GM19025 (cell line): ENCODE results near the gene PDIK1L.

Experiments
- ATAC-seq: cut with Tn5 transposase; IDR thresholded peaks from one replicate; pipeline ENCODE4 v1.9.1; 2021; ENCODE audit warnings: mild to moderate bottlenecking, low read depth, moderate library complexity; ENCODE audit not compliant: unreplicated experiment

Gene PDIK1L

GRCh38 chr1:26121854-26122773, 10.5 kb downstream of the PDIK1L start:
- ATAC-seq = no peak

DNA sequence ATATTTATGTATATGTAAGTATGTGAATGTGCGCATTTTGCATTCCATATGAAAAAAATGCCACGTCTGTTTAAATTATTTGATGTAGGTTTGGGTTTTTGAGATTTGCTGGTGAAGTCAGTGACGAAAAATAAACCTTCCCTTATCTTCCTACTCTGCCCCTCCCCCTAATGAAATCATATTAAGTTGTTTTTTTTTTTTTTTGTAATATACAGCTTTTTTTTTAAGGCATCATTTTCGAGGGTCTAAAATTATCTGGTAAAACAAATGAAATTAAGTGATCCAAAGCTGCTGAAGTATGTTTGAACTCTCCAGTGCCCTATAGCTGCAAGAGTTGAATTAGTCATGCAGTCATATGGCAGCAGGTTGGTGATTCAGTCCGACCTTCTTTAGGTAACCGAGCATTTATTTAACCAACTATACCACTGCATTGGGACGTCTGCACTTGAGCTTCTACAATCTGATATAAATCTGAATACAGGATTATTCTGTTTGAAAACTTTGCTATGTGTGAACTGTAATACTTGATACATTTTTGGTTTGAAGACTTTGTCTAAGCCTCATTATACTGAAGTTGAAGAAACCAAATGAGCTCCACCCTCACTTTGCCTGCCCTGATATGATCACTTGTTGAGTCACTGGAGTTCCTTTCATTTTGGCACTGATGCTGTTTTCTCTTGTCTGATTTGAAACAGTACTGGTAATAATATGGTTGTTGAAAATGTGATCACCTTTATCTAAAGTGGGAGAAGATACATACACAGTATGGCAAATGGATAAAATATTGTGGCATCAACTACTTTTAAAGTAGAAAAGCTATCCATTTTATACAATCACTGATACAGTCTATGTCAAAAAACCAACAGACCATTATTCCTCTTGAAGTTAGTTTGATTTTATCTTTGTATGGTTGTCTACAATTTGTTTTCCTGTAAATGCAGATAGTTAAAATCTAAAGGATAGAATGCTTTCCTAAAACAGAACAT, 11.7 kb downstream of the PDIK1L start:
- ATAC-seq = no peak

- no peak for ATAC-seq
Measured at GRCh38 chr1:26124418-26125331, 13.1 kb downstream of the PDIK1L start.

DNA sequence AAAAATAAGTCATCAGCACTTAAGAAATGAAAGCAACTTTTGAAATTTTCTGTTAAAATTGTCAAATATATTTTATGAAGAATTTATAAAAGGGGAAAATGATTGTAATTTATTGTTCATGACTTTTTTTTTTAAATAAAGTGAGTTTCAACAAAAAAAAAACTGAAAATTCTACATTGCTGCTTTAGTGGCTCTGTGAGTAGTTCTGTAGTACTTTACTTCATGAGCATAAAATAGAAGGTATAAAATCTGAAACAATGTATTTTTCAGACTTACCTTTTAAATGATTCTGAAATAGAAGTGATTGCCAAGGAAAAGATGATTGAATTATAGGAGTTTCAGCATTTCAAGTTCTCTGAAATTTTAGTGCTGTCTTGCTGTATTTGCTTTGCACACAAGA, 13.8 kb downstream of the PDIK1L start:
- no peak for ATAC-seq

- ATAC-seq = no peak
Measured at GRCh38 chr1:26125946-26126320, 14.3 kb downstream of the PDIK1L start.

DNA sequence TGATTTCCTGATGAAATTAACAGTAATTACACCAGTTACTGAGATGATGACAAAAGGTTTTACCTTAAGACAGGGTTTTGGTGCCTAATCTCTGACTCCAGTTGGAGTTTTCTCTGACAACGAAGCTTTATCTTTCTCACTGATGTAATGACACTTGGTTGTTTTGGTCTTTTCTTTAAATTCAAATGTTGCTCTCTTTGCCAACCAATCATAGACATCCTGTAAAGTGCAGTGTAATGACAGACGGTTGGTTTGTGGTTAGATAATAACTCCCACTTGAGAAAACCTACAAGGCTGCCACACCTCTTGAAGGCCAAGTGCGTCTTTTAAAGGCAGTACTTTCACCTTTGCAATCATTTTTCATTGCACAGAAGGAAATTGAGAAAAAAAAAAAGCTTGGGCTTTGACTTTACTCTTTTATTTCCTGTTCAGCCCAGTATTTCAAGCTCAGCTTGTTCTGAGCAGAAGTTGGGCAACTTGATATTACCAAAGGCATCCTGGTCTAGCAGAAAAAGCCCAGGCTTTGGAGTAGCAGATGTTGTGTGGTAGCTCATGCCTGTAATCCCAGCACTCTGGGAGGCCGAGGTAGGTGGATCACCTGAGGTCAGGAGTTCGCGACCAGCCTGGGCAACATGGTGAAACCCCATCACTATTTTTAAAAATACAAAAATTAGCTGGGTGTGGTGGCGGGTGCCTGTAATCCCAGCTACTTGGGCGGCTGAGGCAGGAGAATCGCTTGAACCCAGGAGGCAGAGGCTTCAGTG, 14.9 kb downstream of the PDIK1L start:
- ATAC-seq = peak; percentile 81

DNA sequence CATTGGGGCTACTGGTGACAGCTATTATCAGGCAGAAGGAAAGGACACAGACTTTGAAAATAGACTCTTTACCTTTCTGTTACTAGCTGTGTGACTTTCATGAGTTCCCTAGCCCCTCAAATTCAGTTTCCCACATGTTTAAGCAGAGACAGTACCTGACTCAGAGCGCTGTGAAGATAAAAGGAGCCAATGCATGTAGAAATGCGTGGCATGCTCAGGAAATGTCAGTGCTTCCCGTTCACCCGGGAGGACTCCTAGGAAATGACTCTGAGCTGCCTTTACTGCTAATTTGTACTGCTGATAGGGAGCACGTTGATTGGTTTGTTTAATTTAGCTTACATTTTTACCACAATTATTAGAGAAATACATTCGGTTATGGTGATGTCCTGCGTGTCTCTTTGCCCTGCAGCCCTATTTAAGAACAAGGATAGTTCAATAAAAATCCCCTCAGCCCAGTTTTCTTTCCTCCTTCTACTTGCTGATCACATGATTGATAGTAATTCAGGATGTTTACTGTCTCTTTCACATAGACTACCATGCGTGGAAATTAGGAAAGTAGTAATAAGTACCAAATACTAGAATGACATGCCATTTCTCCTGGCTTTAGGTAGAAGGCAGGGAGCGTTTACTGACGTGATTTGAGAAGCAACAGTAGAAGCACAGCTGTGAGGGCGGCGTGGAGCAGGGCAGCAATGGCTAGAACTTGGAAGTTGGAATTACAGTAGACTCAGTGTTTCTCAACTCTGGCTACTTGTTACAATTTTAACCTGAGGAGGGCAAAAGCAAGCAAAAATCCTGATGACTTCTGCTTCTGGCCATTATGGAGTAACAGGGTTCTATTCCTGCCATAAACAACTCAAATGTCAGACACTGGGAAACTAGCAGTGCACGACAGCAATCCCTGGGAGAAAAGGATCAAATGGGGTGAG, 15.9 kb downstream of the PDIK1L start:
- ATAC-seq = no peak

GRCh38 chr1:26129778-26130177, 18.2 kb downstream of the PDIK1L start:
- no peak for ATAC-seq

- no peak for ATAC-seq
Measured at GRCh38 chr1:26130695-26131094, 19.1 kb downstream of the PDIK1L start.

DNA sequence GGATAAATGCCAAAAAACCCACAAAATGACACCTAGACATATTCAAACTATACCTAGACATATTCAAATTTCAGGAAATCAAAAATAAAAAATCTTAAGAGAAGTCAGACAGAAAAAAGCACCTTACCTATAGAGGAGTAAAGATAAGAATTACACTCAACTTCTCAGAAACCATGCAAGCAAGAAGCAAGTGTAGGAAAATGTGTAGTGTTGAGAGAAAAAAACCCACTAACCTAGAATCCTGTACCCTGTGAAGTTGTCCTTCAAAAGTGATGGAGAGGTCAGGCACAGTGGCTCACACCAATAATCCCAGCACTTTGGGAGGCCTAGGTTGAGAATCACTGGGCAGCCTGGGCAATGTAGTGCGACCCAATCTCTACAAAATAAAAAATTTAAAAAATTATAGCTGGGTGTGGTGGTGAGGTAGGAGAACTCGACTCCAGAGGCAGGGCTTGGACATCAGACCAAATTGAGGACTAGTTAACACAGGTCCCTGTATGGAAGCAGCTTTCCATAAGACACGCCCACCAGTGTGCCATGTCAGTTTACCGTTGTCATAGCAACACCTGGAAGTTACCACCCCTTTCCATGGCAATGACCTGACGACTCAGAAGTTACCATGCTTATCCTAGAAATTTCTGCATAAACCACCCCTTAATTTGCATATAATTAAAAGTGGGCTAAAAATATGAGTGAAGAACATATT, 20.7 kb downstream of the PDIK1L start:
- no peak for ATAC-seq

- ATAC-seq = no peak
Measured at GRCh38 chr1:26132834-26133167, 21.2 kb downstream of the PDIK1L start.

GRCh38 chr1:26134466-26134865, 22.8 kb downstream of the PDIK1L start:
- no peak for ATAC-seq

GRCh38 chr1:26138974-26139558, 27.4 kb downstream of the PDIK1L start:
- ATAC-seq = no peak

- no peak for ATAC-seq
Measured at GRCh38 chr1:26142159-26142558, 30.5 kb downstream of the PDIK1L start.

- ATAC-seq = no peak
Measured at GRCh38 chr1:26145041-26145959, 33.7 kb downstream of the PDIK1L start.

GRCh38 chr1:26145960-26146294, 34.3 kb downstream of the PDIK1L start:
- no peak for ATAC-seq

GRCh38 chr1:26148887-26149286, 37.3 kb downstream of the PDIK1L start:
- ATAC-seq = no peak
